Neural progenitor cell (in vitro differentiated cells): ENCODE measurements around the gene RNF4. TPM values are rescaled to one million over a fixed set of nuclear protein-coding genes. Genes with fewer than 3 reads are reported as not detected.
A peak's percentile ranks its signal among the peaks of the same experiment; 100 is the strongest.
"Not testable (repeated sequence)": the region's sequence is repeated elsewhere in the genome, so short reads cannot be mapped to it uniquely, and the experiment has no call there.

ENCODE experiments used
- DNase-seq: peaks from one replicate; pipeline ENCODE4 v3.0.0-alpha.2; 2016; ENCODE audit warnings: low spot score
- H2AFZ ChIP-seq: fragments of 200-600 bp; sonication (generic); replicated peaks from 2 replicates; pipeline ENCODE4 v1.6.1; 2016; ENCODE audit warnings: antibody characterized with exemption
- H3F3A ChIP-seq: fragments of 200-600 bp; sonication (generic); 2 replicates; pipeline ENCODE4 v1.6.1; 2016; ENCODE audit warnings: antibody characterized with exemption, low read depth
- H3K27ac ChIP-seq: fragments of 200-600 bp; sonication (generic); 2 replicates; pipeline ENCODE4 v1.5.1; 2016; ENCODE audit warnings: mild to moderate bottlenecking
- H3K27me3 ChIP-seq: fragments of 200-600 bp; sonication (generic); 2 replicates; pipeline ENCODE4 v1.6.1; 2016; ENCODE audit warnings: mild to moderate bottlenecking, moderate library complexity
- H3K36me3 ChIP-seq: fragments of 200-600 bp; sonication (generic); 2 replicates; pipeline ENCODE4 v1.5.1; 2016
- H3K4me1 ChIP-seq: fragments of 200-600 bp; sonication (generic); 2 replicates; pipeline ENCODE4 v1.6.1; 2016; ENCODE audit warnings: mixed run types
- H3K4me2 ChIP-seq: fragments of 200-600 bp; sonication (generic); 2 replicates; pipeline ENCODE4 v1.6.1; 2016
- H3K4me3 ChIP-seq: fragments of 200-600 bp; sonication (generic); 2 replicates; pipeline ENCODE4 v1.5.1; 2016
- H3K79me2 ChIP-seq: fragments of 200-600 bp; sonication (generic); 2 replicates; pipeline ENCODE4 v1.6.1; 2016; ENCODE audit warnings: low read depth
- H3K9ac ChIP-seq: fragments of 200-600 bp; sonication (generic); 2 replicates; pipeline ENCODE4 v1.6.1; 2016
- H3K9me3 ChIP-seq: fragments of 200-600 bp; sonication (generic); 2 replicates; pipeline ENCODE4 v1.5.1; 2016; ENCODE audit warnings: low read depth
- H4K20me1 ChIP-seq: fragments of 200-600 bp; sonication (generic); 2 replicates; pipeline ENCODE4 v1.6.1; 2016; ENCODE audit warnings: low read depth
- H3K27ac Mint-ChIP-seq: 3 replicates; pipeline ENCODE4 v1.8.0; 2021; ENCODE audit warnings: mixed read lengths
- H3K27me3 Mint-ChIP-seq: 2 replicates; pipeline ENCODE4 v1.8.0; 2022; ENCODE audit warnings: low read depth, mild to moderate bottlenecking, inconsistent platforms, moderate library complexity, mixed read lengths; ENCODE audit not compliant: insufficient read depth
- H3K36me3 Mint-ChIP-seq: 3 replicates; pipeline ENCODE4 v1.8.0; 2021; ENCODE audit warnings: mixed read lengths
- H3K4me1 Mint-ChIP-seq: 3 replicates; pipeline ENCODE4 v1.8.0; 2021; ENCODE audit warnings: mixed read lengths
- H3K4me3 Mint-ChIP-seq: 3 replicates; pipeline ENCODE4 v1.8.0; 2021; ENCODE audit warnings: mild to moderate bottlenecking, moderate library complexity, mixed read lengths
- H3K9me3 Mint-ChIP-seq: 3 replicates; pipeline ENCODE4 v1.8.0; 2020; ENCODE audit warnings: mixed read lengths
- CTCF ChIP-seq: fragments of 200-600 bp; sonication (generic); IDR thresholded peaks from 2 replicates; pipeline ENCODE4 v1.5.1; 2017; ENCODE audit warnings: antibody characterized with exemption, mild to moderate bottlenecking
- EZH2 ChIP-seq: fragments of 200-600 bp; sonication (generic); IDR thresholded peaks from 2 replicates; pipeline ENCODE4 v1.6.1; 2017; ENCODE audit warnings: antibody characterized with exemption, mild to moderate bottlenecking, moderate library complexity
- EZH2phosphoT487 ChIP-seq: fragments of 200-600 bp; sonication (generic); IDR thresholded peaks from 2 replicates; pipeline ENCODE4 v1.6.1; 2017; ENCODE audit warnings: antibody characterized with exemption
- total RNA-seq: library from RNA; depleted of rRNA; stranded (reverse); fragments of >200 nt; gene quantifications from 2 replicates; pipeline ENCODE4 v1.2.3, GENCODE V29; 2015; ENCODE audit warnings: low replicate concordance

Gene RNF4
- total RNA-seq, 1 donor from 2014 or later = 73.8 TPM

GRCh38 chr4:2462992-2463762 lies 5.7 kb upstream of the RNF4 start:
- peaks cover 5% of the 10 kb centered on the region for H3K36me3 Mint-ChIP-seq
- Histone ChIP-seq H3K27me3 (peaks cover 34% of the 10 kb centered on the region), H3K36me3 (no peaks in the 10 kb centered on the region), H3K4me2 (peak overlapping the region; percentile 80), H3F3A (peaks cover 31% of the 10 kb centered on the region), H2AFZ (no peak overlapping the region), H3K9ac (no peak overlapping the region), H3K9me3 (no peaks in the 10 kb centered on the region), H3K79me2 (peaks cover 17% of the 10 kb centered on the region), H4K20me1 (no peaks in the 10 kb centered on the region), H3K4me1 (peaks cover 5% of the 10 kb centered on the region), H3K27ac (no peak overlapping the region), H3K4me3 (peak overlapping the region; percentile 56)
- no peaks in the 10 kb centered on the region for H3K9me3 Mint-ChIP-seq
- H3K4me3 Mint-ChIP-seq = peak overlapping the region; percentile 83
- no peak overlapping the region for H3K27ac Mint-ChIP-seq
- TF ChIP-seq CTCF (no peak), EZH2 (peak; percentile 37)
- DNase-seq = peak; percentile 26
- H3K4me1 Mint-ChIP-seq = peaks cover 18% of the 10 kb centered on the region
- peaks cover 9% of the 10 kb centered on the region for H3K27me3 Mint-ChIP-seq

GRCh38 chr4:2465032-2465431 lies 3.9 kb upstream of the RNF4 start:
- Histone ChIP-seq H3K9me3 (no peaks in the 10 kb centered on the region), H3K4me1 (peaks cover 6% of the 10 kb centered on the region), H3K27ac (no peak overlapping the region), H4K20me1 (peaks cover 6% of the 10 kb centered on the region), H3K9ac (no peak overlapping the region), H2AFZ (no peak overlapping the region), H3K4me2 (no peak overlapping the region), H3K4me3 (no peak overlapping the region), H3K36me3 (no peaks in the 10 kb centered on the region), H3K27me3 (peaks cover 34% of the 10 kb centered on the region), H3K79me2 (peaks cover 33% of the 10 kb centered on the region), H3F3A (peaks cover 46% of the 10 kb centered on the region)
- DNase-seq = no peak
- Mint-ChIP-seq H3K4me1 (peaks cover 21% of the 10 kb centered on the region), H3K4me3 (no peak overlapping the region), H3K27ac (no peak overlapping the region), H3K27me3 (peaks cover 10% of the 10 kb centered on the region), H3K9me3 (no peaks in the 10 kb centered on the region), H3K36me3 (peaks cover 6% of the 10 kb centered on the region)
- no peak for TF ChIP-seq EZH2phosphoT487
- TF ChIP-seq EZH2 = no peak
- TF ChIP-seq CTCF = no peak

GRCh38 chr4:2465544-2465943 lies 3.4 kb upstream of the RNF4 start:
- not testable (repeated sequence) for H3K9ac ChIP-seq, DNase-seq, H3K9me3 ChIP-seq, H3K4me3 Mint-ChIP-seq, H3K27ac Mint-ChIP-seq, H3K27me3 Mint-ChIP-seq, H2AFZ ChIP-seq, H3K4me2 ChIP-seq, H3K9me3 Mint-ChIP-seq, H3K4me3 ChIP-seq, H3K27ac ChIP-seq, H3K36me3 ChIP-seq
- Histone ChIP-seq H3K27me3 (peaks cover 34% of the 10 kb centered on the region), H4K20me1 (peaks cover 11% of the 10 kb centered on the region), H3K4me1 (peaks cover 11% of the 10 kb centered on the region), H3K79me2 (peaks cover 38% of the 10 kb centered on the region), H3F3A (peaks cover 51% of the 10 kb centered on the region)
- peaks cover 11% of the 10 kb centered on the region for H3K36me3 Mint-ChIP-seq
- peaks cover 26% of the 10 kb centered on the region for H3K4me1 Mint-ChIP-seq
